IMR-90 (cell line): ENCODE measurements around the gene EXOSC1. TPM values are rescaled to one million over a fixed set of nuclear protein-coding genes. Genes with fewer than 3 reads are reported as not detected.

Source experiments
- ATAC-seq: fragments of 200-7000 bp; cut with Tn5 transposase; 2 replicates; pipeline ENCODE4 v1.9.1; 2020; ENCODE audit warnings: low read depth, mild to moderate bottlenecking, moderate library complexity
- BruUV-seq: library from RNA; stranded (reverse); fragments of 400-500 nt; replicated peaks from 2 replicates; lab custom pipeline; 2021; lab: Mats Ljungman, UMichigan
- CTCF ChIA-PET: fragments of 300-600 bp; formaldehyde crosslinking; extraction: SDS; loops from one replicate; lab custom pipeline; 2021; ENCODE audit warnings: antibody characterized with exemption; lab: Yijun Ruan, JAX
- POLR2A ChIA-PET: fragments of 300-600 bp; sonication (Branson Sonifier 250); formaldehyde crosslinking; loops from one replicate; lab custom pipeline; 2022; ENCODE audit warnings: antibody characterized with exemption; ENCODE audit not compliant: unreplicated experiment; lab: Charles Lee
- DNase-seq: peaks from one replicate; pipeline ENCODE4 v3.0.0; 2013
- H2AFZ ChIP-seq: replicated peaks from 2 replicates; pipeline ENCODE3; 2013; ENCODE audit warnings: low read length, mild to moderate bottlenecking; ENCODE audit not compliant: poor library complexity
- H2AK5ac ChIP-seq: 2 replicates; pipeline ENCODE4 v1.6.1; 2013; ENCODE audit warnings: low read depth, low read length, inconsistent platforms
- H2AK9ac ChIP-seq: replicated peaks from 2 replicates; pipeline ENCODE3; 2013; ENCODE audit warnings: mild to moderate bottlenecking, low read depth, low read length, moderate library complexity; ENCODE audit not compliant: poor library complexity
- H2BK120ac ChIP-seq: 2 replicates; pipeline ENCODE4 v1.6.1; 2013; ENCODE audit warnings: low read depth, low read length, inconsistent platforms
- H2BK15ac ChIP-seq: 3 replicates; pipeline ENCODE4 v1.6.1; 2013; ENCODE audit warnings: low read depth, low read length, inconsistent platforms
- H2BK20ac ChIP-seq: 2 replicates; pipeline ENCODE4 v1.6.1; 2013; ENCODE audit warnings: low read depth, mild to moderate bottlenecking, inconsistent platforms, low read length, moderate library complexity
- H2BK5ac ChIP-seq: 2 replicates; pipeline ENCODE4 v1.6.1; 2013; ENCODE audit warnings: mild to moderate bottlenecking, low read depth, low read length, inconsistent platforms; ENCODE audit not compliant: poor library complexity, severe bottlenecking
- H3K14ac ChIP-seq: replicated peaks from 2 replicates; pipeline ENCODE4 v1.6.1; 2013; ENCODE audit warnings: low read depth, low read length, inconsistent platforms
- H3K18ac ChIP-seq: 2 replicates; pipeline ENCODE4 v1.6.1; 2013; ENCODE audit warnings: low read depth, low read length, control low read depth
- H3K23ac ChIP-seq: 2 replicates; pipeline ENCODE4 v1.6.1; 2013; ENCODE audit warnings: low read depth, low read length, inconsistent platforms
- H3K27ac ChIP-seq: 2 replicates; pipeline ENCODE4 v1.5.1; 2013; ENCODE audit warnings: mild to moderate bottlenecking, control low read depth, low read length; ENCODE audit not compliant: insufficient read depth
- H3K27me3 ChIP-seq: 2 replicates; pipeline ENCODE4 v1.6.1; 2013; ENCODE audit warnings: low read length; ENCODE audit not compliant: control insufficient read depth, insufficient read depth
- H3K36me3 ChIP-seq: 2 replicates; pipeline ENCODE4 v1.6.1; 2013; ENCODE audit warnings: low read length, mixed read lengths; ENCODE audit not compliant: control insufficient read depth, insufficient read depth
- H3K4ac ChIP-seq: 2 replicates; pipeline ENCODE4 v1.6.1; 2013; ENCODE audit warnings: low read depth, low read length, inconsistent platforms
- H3K4me1 ChIP-seq: 2 replicates; pipeline ENCODE4 v1.6.1; 2013; ENCODE audit warnings: low read length, mixed read lengths; ENCODE audit not compliant: control insufficient read depth, insufficient read depth
- H3K4me2 ChIP-seq: 2 replicates; pipeline ENCODE4 v1.6.1; 2013; ENCODE audit warnings: low read depth, mild to moderate bottlenecking, control low read depth, low read length, moderate library complexity
- H3K4me3 ChIP-seq: 2 replicates; pipeline ENCODE4 v1.5.1; 2013; ENCODE audit warnings: low read depth, mild to moderate bottlenecking, control low read depth, low read length, moderate library complexity; ENCODE audit not compliant: insufficient read depth
- H3K56ac ChIP-seq: 2 replicates; pipeline ENCODE4 v1.6.1; 2013; ENCODE audit warnings: low read length, inconsistent platforms; ENCODE audit not compliant: insufficient read depth; ENCODE audit errors: extremely low read depth
- H3K79me1 ChIP-seq, 2 experiments: 2 replicates each; pipeline ENCODE4 v1.6.1; 2013; ENCODE audit warnings: low read length in 2 of 2, inconsistent platforms in 1 of 2, low read depth in 1 of 2
- H3K9ac ChIP-seq: 2 replicates; pipeline ENCODE4 v1.6.1; 2013; ENCODE audit warnings: low read depth, low read length, control low read depth
- H3K9me1 ChIP-seq: 2 replicates; pipeline ENCODE4 v1.6.1; 2013; ENCODE audit warnings: low read length, inconsistent platforms; ENCODE audit not compliant: insufficient read depth
- H3K9me3 ChIP-seq: 2 replicates; pipeline ENCODE4 v1.6.1; 2013; ENCODE audit warnings: low read length; ENCODE audit not compliant: control insufficient read depth, insufficient read depth
- H4K20me1 ChIP-seq: 2 replicates; pipeline ENCODE4 v1.6.1; 2013; ENCODE audit warnings: low read length, inconsistent platforms; ENCODE audit not compliant: insufficient read depth
- H4K5ac ChIP-seq: 2 replicates; pipeline ENCODE4 v1.6.1; 2013; ENCODE audit warnings: mild to moderate bottlenecking, low read depth, low read length, control low read depth
- H4K8ac ChIP-seq, 2 experiments: 2 replicates each; pipeline ENCODE4 v1.6.1; 2013; ENCODE audit warnings: low read depth in 2 of 2, low read length in 2 of 2, control low read depth in 1 of 2, inconsistent platforms in 1 of 2
- H4K91ac ChIP-seq: 2 replicates; pipeline ENCODE4 v1.6.1; 2013; ENCODE audit warnings: low read depth, low read length, inconsistent platforms; ENCODE audit not compliant: insufficient read depth
- CEBPB ChIP-seq: IDR thresholded peaks from 2 replicates; pipeline ENCODE4 v1.6.1; 2012; ENCODE audit warnings: low read depth, low read length, improper control_type of control experiment
- FOS ChIP-seq: fragments of 150-350 bp; IDR thresholded peaks from 2 replicates; pipeline ENCODE4 v1.6.1; 2016; ENCODE audit warnings: low read depth, low read length
- MXI1 ChIP-seq: IDR thresholded peaks from 2 replicates; pipeline ENCODE4 v1.6.1; 2012; ENCODE audit warnings: low read depth, mild to moderate bottlenecking, low read length, moderate library complexity, borderline replicate concordance
- RAD21 ChIP-seq: IDR thresholded peaks from 2 replicates; pipeline ENCODE4 v1.6.1; 2012; ENCODE audit warnings: low read length, improper control_type of control experiment
- RFX5 ChIP-seq: IDR thresholded peaks from 2 replicates; pipeline ENCODE4 v1.8.0; 2012; ENCODE audit warnings: low read depth, mild to moderate bottlenecking, low read length, moderate library complexity
- WGBS, 2 experiments: methylation state at CpG; one replicate each; pipeline versions ENCODE4 v1.1.5 to v1.1.7; 2013; ENCODE audit warnings: missing lambda C conversion rate in 2 of 2; ENCODE audit not compliant: insufficient read length in 1 of 2; ENCODE audit errors: extremely low coverage in 2 of 2; 5-methylcytosine and 5-hydroxymethylcytosine counted together
- dilution Hi-C: fragments of 300-500 bp; cut with HindIII; formaldehyde crosslinking; loops from one replicate; pipeline ENCODE4 v1.14.3; 2018; ENCODE audit warnings: low sequenced_read_pairs; ENCODE audit not compliant: unreplicated experiment
- in situ Hi-C: fragments of 300-500 bp; cut with MboI; formaldehyde crosslinking; loops from 3 replicates; pipeline ENCODE4 v1.14.3; 2019; ENCODE audit warnings: low sequenced_read_pairs, inconsistent platforms, mixed read lengths
- intact Hi-C: fragments of 100-400 bp; cut with micrococcal nuclease; formaldehyde crosslinking; loops from 2 replicates; pipeline ENCODE4 v1.10.0; 2022
- polyA plus RNA-seq, 3 experiments: library from polyadenylated mRNA; depleted of rRNA; stranded (reverse); fragments of >200 nt; gene quantifications; 2 replicates each; pipeline ENCODE4 v1.2.3, GENCODE V29; 2012; ENCODE audit warnings: low replicate concordance in 1 of 3
- total RNA-seq: library from RNA; depleted of rRNA; stranded (reverse); fragments of >200 nt; gene quantifications from 2 replicates; pipeline ENCODE4 v1.2.3, GENCODE V29; 2012
- TF ChIP-seq, protein P1 (sequence below): fragments of 150-350 bp; IDR thresholded peaks from 2 replicates; pipeline ENCODE4 v1.6.1; 2017; ENCODE audit warnings: mild to moderate bottlenecking, antibody characterized with exemption, low read length, low read depth
- TF ChIP-seq, protein P2 (sequence below): conservative IDR thresholded peaks from 2 replicates; pipeline ENCODE4 v1.5.1; 2012; ENCODE audit warnings: mild to moderate bottlenecking, low read depth, low read length, improper control_type of control experiment

Gene EXOSC1
- total and polyA plus RNA-seq, 2 of the 4 experiments (the other 2 are of a cell fraction) = 49.7 to 51.6 TPM

DNA sequence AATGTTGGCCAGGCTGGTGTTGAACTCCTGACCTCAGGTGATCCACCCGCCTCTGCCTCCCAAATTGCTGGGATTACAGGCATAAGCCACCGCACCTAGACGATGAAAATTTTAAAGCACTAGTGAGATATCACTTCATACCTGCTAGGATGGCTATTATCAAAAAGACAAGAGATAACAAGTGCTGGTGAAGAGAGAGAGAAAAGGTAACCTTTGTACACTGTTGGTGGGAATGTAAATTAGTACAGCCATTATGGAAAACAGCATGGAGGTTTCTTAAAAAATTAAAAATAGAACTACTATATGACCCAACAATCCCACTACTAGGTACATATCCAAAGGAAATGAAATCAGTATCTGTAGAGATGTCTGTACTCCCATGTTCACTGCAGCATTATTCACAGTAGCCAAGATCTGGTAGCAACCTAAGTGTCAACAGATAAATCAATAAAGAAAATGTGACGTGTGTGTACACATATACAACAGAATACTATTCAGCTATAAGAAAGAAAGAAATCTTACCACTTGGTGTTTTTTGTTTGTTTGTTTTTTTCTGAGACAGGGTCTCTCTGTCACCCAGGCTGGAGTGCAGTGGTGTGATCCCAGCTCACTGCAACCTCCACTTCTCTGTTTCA, 40.0 kb upstream of the EXOSC1 start:
- CTCF ChIA-PET = no interaction called here
- Histone ChIP-seq H3K4ac (no peak overlapping the region), H2BK120ac (no peak overlapping the region), H3K14ac (no peak overlapping the region), H2AK5ac (no peak overlapping the region), H4K91ac (no peak overlapping the region), H3K23ac (no peak overlapping the region), H2BK15ac (no peak overlapping the region), H2BK5ac (no peak overlapping the region), H4K5ac (no peak overlapping the region), H3K9ac (no peak overlapping the region), H2AFZ (no peak overlapping the region), H3K4me3 (no peak overlapping the region), H3K9me3 (no peaks in the 10 kb centered on the region), H3K9me1 (peaks cover 17% of the 10 kb centered on the region), H3K56ac (no peak overlapping the region), H2BK20ac (no peak overlapping the region), H3K18ac (no peak overlapping the region), H4K20me1 (peaks cover 41% of the 10 kb centered on the region), H3K79me1 (peaks cover 10 to 73% of the 10 kb centered on the region in 2 experiments), H3K27me3 (no peaks in the 10 kb centered on the region), H3K4me1 (peaks cover 9% of the 10 kb centered on the region), H3K27ac (no peak overlapping the region), H3K4me2 (no peak overlapping the region), H4K8ac (no peak overlapping the region), H3K36me3 (peaks cover 6% of the 10 kb centered on the region), H2AK9ac (no peak overlapping the region)
- BruUV-seq = no TSS peak
- TF ChIP-seq, protein P1, sequence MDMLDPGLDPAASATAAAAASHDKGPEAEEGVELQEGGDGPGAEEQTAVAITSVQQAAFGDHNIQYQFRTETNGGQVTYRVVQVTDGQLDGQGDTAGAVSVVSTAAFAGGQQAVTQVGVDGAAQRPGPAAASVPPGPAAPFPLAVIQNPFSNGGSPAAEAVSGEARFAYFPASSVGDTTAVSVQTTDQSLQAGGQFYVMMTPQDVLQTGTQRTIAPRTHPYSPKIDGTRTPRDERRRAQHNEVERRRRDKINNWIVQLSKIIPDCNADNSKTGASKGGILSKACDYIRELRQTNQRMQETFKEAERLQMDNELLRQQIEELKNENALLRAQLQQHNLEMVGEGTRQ = no peak
- TF ChIP-seq RAD21 (no peak), MXI1 (no peak), CEBPB (no peak), FOS (no peak), RFX5 (no peak)
- TF ChIP-seq, protein P2, sequence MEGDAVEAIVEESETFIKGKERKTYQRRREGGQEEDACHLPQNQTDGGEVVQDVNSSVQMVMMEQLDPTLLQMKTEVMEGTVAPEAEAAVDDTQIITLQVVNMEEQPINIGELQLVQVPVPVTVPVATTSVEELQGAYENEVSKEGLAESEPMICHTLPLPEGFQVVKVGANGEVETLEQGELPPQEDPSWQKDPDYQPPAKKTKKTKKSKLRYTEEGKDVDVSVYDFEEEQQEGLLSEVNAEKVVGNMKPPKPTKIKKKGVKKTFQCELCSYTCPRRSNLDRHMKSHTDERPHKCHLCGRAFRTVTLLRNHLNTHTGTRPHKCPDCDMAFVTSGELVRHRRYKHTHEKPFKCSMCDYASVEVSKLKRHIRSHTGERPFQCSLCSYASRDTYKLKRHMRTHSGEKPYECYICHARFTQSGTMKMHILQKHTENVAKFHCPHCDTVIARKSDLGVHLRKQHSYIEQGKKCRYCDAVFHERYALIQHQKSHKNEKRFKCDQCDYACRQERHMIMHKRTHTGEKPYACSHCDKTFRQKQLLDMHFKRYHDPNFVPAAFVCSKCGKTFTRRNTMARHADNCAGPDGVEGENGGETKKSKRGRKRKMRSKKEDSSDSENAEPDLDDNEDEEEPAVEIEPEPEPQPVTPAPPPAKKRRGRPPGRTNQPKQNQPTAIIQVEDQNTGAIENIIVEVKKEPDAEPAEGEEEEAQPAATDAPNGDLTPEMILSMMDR = no peak
- in situ Hi-C loops = no loop called here
- DNase-seq = no peak
- ATAC-seq = no peak
- dilution Hi-C loops = no loop called here
- intact Hi-C loops = no loop called here
- no CpG with 5 or more reads among the region's 4 CpGs for WGBS, 2 experiments
- POLR2A ChIA-PET = no interaction called here
